ENCODE results near the gene GPR35. TPM values are rescaled to one million over a fixed set of nuclear protein-coding genes. Genes with fewer than 3 reads are reported as not detected.

Gene GPR35
- total and polyA plus RNA-seq, 2 of the 13 experiments (the other 11 are each of a cell fraction or from before 2014, with no cell fraction given): 27.1 to 44.2 TPM

- TF ChIP-seq HBP1 (CRISPR knock-in tag; IDR thresholded peaks at IDR 0.05; ENCODE audit: low read depth): no peak
- no peak for TF ChIP-seq ARHGAP35 (CRISPR knock-in tag; IDR thresholded peaks at IDR 0.05; ENCODE audit: borderline replicate concordance)
- no peak for TF ChIP-seq IKZF1 (IDR thresholded peaks at IDR 0.05)
- TF ChIP-seq ZNF513 (CRISPR knock-in tag; conservative IDR thresholded peaks at IDR 0.05): peak; percentile 99
- TF ChIP-seq ZNF430 (CRISPR knock-in tag; IDR thresholded peaks at IDR 0.05): peak; percentile 95
- 0 out of 2 replicates have a peak, but pooled peaks have one; percentile 60 for TF ChIP-seq ZFP36L2 (CRISPR knock-in tag; IDR thresholded peaks at IDR 0.05)
- peak; percentile 71 for TF ChIP-seq TBX3 (IDR thresholded peaks at IDR 0.05; ENCODE audit: borderline replicate concordance)
- TF ChIP-seq ZNF878 (CRISPR knock-in tag; IDR thresholded peaks at IDR 0.05): peak; percentile 14; the same call in 1 of the 2 replicates
- TF ChIP-seq ATM (IDR thresholded peaks at IDR 0.05; ENCODE audit: borderline replicate concordance): no peak
- peak; percentile 99 for TF ChIP-seq ELK4 (CRISPR knock-in tag; IDR thresholded peaks at IDR 0.05; ENCODE audit: borderline replicate concordance)
- no peak for TF ChIP-seq ZNF264 (CRISPR knock-in tag; IDR thresholded peaks at IDR 0.05)
- TF ChIP-seq ZSCAN12 (CRISPR knock-in tag; IDR thresholded peaks at IDR 0.05): no peak
- TF ChIP-seq ETS1 (CRISPR knock-in tag; IDR thresholded peaks at IDR 0.05): no peak
- peak; percentile 57; the same call in 1 of the 2 replicates for TF ChIP-seq ZNF839 (CRISPR knock-in tag; IDR thresholded peaks at IDR 0.05; ENCODE audit: borderline replicate concordance)
- TF ChIP-seq TBX2 (CRISPR knock-in tag; IDR thresholded peaks at IDR 0.05; ENCODE audit: borderline replicate concordance): peak; percentile 43; the same call in 1 of the 2 replicates
- TF ChIP-seq MXD4 (CRISPR knock-in tag; IDR thresholded peaks at IDR 0.05): peak; percentile 65
- 0 out of 2 replicates have a peak, but pooled peaks have one; percentile 44 for TF ChIP-seq ARID5B (CRISPR knock-in tag; IDR thresholded peaks at IDR 0.05)
- TF ChIP-seq EP300 (IDR thresholded peaks at IDR 0.05; ENCODE audit: low read depth in 2 of 2, low read length in 2 of 2): peak; percentile 31 to 53; a peak in 1 of 4 replicates
- no peak for TF ChIP-seq EP300 (CRISPR knock-in tag; IDR thresholded peaks at IDR 0.05; ENCODE audit: borderline replicate concordance)
- TF ChIP-seq SP140L (CRISPR knock-in tag; IDR thresholded peaks at IDR 0.05; ENCODE audit: borderline replicate concordance): no peak
- no peak for TF ChIP-seq NBN (conservative IDR thresholded peaks at IDR 0.05)
Observed at GRCh38 chr2:240586198-240586918, 38.9 kb upstream of the GPR35 start, which contains the start of gene CAPN10 (continued).
